ENCODE measurements around the gene TRIM61. TPM values are rescaled to one million over a fixed set of nuclear protein-coding genes. Genes with fewer than 3 reads are reported as not detected.

The TRIM61 gene
- total RNA-seq: 0.62 and 1.9 TPM in 2 replicates

DNA sequence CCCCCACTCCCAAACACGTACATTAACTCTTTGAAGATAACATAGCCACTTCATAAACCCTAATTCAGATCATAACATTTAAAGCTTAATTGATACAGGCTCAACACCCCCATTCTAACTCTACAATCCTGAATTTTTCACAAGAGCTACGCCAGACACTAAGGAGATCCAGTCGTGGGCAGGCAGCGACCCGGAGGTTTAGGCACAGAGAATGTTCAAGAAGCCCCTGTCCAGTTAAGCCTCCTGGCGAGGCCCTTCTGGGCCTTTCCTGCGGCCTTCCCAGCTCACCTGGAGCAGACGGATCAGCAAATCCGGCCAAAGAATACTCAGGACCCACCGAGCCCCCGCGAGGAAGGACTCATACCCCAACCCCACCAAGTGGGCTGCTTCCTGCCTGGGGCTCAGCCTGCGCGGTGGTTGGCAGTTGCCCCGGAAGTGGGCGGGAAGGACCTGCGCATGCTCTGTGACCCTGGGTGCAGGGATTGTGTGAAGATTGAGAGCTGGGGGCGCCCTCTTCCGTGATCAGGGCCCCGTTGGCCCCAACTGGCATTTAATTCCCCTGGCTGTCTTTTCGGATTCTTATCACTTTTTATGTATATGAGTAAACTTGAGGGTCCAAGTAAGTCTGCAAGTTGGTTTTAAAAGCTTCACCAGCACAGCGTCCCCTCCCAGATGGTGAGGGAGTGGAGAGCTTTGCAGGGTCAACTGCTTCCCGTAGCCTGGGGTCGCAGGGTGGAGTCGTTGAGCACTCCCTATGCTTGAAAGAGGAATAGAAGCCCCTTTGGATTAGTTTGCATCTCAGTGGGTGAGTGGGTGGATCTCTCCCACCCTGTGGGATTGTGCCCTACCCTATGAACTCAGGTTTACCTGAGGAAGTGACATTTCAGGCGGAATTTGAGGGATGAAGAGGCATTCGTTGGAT lies at the start of gene TRIM61:
TRIM61 (minus strand) TSS at position 415 of the 922 bp plus-strand sequence. CDS start 7,655 bp downstream, outside the sequence.

Other genes with a start within 250 kb of the TRIM61 start
- gene SMIM31, start 223.5 kb downstream of the TRIM61 start, total RNA-seq: not detected in 2 replicates
- gene APELA, start 100.5 kb downstream of the TRIM61 start, total RNA-seq: not detected in 2 replicates
- not detected in 2 replicates for gene TRIM60, start 54.3 kb upstream of the TRIM61 start, total RNA-seq
- gene TRIM75, start 76.2 kb upstream of the TRIM61 start, total RNA-seq: not detected in 2 replicates
- 15.4 and 15.6 TPM in 2 replicates for gene TMEM192, start 135.2 kb upstream of the TRIM61 start, total RNA-seq
- gene KLHL2, start 229.9 kb upstream of the TRIM61 start, total RNA-seq: 15.0 and 15.8 TPM in 2 replicates

All from hair follicular keratinocyte (primary cell).